RWPE1 (cell line): Measurements from ENCODE around the gene IPO5.
A peak's percentile ranks its signal among the peaks of the same experiment; 100 is the strongest.

ENCODE experiments used
- CTCF ChIA-PET: fragments of 350-600 bp; sonication (Branson Sonifier 250); formaldehyde crosslinking; extraction: SDS; loops from one replicate; lab custom pipeline; 2021; lab: Yijun Ruan, JAX
- POLR2A ChIA-PET: fragments of 400-600 bp; formaldehyde crosslinking; extraction: SDS; loops from one replicate; lab custom pipeline; 2020; ENCODE audit warnings: antibody characterized with exemption; ENCODE audit not compliant: low non-redundant PET; lab: Yijun Ruan, JAX
- DNase-seq: peaks from one replicate; pipeline ENCODE4 v3.0.0; 2012; ENCODE audit warnings: low spot score
- H3K27ac ChIP-seq: fragments of 450-650 bp; 2 replicates; pipeline ENCODE4 v1.5.1; 2017
- TF ChIP-seq, protein P1 (sequence below): fragments of 450-650 bp; conservative IDR thresholded peaks from 2 replicates; pipeline ENCODE4 v1.5.1; 2017; ENCODE audit warnings: low read depth, mild to moderate bottlenecking

IPO5 gene

DNA sequence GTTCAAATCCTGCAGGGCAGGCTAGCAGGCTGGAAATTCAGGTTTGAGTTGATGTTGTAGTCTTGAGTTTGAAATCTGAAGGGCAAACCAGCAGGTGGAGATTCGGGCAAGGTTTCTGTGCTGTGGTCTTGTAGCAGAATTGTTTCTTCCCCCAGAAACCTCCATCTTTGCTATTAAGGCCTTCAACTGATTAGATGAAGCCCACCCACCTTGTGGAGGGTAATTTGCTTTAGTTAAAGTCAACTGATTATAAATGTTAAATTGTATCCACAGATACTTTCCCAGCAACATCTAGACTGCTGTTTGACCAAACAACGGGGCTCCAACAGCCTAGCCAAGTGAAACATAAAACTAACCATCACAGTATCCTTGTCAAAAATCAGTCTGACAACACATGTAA lies 9.4 kb downstream of the IPO5 start:
- no peak overlapping the region for H3K27ac ChIP-seq
- CTCF ChIA-PET = interaction anchor here (0.6 kb wide), 1 partner anchor 51 kb away, joined by 3 read pairs; no protein-coding TSS in a partner anchor
- POLR2A ChIA-PET = no interaction called here
- TF ChIP-seq, protein P1, sequence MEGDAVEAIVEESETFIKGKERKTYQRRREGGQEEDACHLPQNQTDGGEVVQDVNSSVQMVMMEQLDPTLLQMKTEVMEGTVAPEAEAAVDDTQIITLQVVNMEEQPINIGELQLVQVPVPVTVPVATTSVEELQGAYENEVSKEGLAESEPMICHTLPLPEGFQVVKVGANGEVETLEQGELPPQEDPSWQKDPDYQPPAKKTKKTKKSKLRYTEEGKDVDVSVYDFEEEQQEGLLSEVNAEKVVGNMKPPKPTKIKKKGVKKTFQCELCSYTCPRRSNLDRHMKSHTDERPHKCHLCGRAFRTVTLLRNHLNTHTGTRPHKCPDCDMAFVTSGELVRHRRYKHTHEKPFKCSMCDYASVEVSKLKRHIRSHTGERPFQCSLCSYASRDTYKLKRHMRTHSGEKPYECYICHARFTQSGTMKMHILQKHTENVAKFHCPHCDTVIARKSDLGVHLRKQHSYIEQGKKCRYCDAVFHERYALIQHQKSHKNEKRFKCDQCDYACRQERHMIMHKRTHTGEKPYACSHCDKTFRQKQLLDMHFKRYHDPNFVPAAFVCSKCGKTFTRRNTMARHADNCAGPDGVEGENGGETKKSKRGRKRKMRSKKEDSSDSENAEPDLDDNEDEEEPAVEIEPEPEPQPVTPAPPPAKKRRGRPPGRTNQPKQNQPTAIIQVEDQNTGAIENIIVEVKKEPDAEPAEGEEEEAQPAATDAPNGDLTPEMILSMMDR = no peak
- no peak for DNase-seq

DNA sequence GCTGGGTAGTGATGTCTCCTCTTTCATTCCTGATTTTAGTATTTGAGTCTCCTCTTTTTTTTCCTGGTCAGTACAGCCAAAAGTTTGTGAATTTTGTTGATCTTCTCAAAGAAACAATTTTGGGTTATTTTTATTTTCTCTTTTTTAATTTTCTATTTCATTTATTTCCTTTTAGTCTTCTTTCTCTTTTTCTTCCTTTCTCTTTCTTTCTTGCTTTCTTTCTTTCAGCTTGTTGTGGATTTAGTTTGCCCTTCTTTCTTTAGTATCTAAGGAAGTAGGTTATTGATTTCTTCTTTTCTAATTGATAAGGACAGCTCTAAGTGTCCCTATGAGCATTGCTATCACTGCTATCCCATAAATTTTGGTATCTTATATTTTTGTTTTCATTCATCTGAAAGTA lies 13.8 kb downstream of the IPO5 start:
- TF ChIP-seq, protein P1 = no peak
- H3K27ac ChIP-seq = no peak overlapping the region
- POLR2A ChIA-PET = no interaction called here
- no peak for DNase-seq
- CTCF ChIA-PET = interaction anchor here (0.7 kb wide), 1 partner anchor 43 kb away, joined by 7 read pairs; no protein-coding TSS in a partner anchor

DNA sequence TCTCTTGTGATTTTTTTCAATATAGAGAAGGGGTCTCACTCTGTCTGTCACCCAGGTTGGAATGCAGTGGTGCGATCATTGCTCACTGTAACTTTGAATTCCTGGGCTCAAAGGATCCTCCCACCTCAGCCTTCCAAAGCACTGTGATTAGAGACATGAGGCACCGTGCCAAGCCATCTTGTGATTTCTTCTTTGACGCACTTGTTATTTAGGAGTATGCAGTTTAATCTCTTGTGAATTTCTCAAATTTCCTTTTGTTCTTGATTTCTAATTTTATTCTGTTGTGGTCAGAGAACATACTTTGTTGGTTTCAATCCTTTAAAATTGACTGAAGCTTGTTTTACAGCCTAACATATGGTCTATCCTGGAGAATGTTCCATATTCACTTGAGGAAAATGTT lies 14.5 kb downstream of the IPO5 start:
- CTCF ChIA-PET = no interaction called here
- POLR2A ChIA-PET = no interaction called here
- no peak for DNase-seq
- TF ChIP-seq, protein P1 = no peak
- H3K27ac ChIP-seq = no peak overlapping the region

DNA sequence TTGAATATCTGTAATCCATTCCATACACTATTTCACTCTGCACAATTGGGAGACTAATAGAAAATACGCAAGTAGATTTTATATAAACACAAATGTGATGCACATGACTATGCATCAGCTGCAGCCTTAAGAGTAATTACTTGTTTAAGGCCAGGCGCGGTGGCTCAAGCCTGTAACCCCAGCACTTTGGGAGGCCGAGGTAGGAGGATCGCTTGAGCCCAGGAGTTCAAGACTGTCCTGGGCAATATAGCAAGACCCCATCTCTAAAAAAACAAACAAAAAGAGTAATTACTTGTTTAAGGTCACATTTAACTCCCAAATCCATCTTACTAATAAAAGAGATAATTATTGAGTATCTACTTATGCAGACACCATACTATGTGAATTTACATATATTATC lies 18.0 kb downstream of the IPO5 start:
- CTCF ChIA-PET = no interaction called here

DNA sequence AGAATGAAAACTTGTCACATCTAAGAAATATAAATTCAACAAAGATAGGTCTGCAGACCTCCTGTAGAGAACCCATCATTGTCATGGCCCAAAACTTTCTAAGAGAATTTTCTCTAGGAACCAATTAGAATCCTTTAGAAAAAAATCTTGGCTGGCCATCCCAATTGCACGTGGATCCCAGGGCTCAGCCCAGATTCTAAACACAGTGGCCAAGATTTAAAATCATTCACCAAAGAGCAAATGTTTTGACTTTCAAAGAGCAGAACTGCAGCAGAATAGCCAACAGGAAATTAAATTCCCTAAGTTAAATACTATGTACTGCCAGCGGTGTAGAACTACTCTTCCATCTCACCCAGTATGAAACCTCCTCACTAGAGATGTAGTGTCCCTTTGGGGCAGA lies 21.3 kb downstream of the IPO5 start:
- H3K27ac ChIP-seq = peak overlapping the region; percentile 87
- ChIA-PET POLR2A (no interaction called here), CTCF (interaction anchor here (0.7 to 1.2 kb wide), 3 partner anchors 82 to 159 kb away, joined by 3 to 7 read pairs (median 4); no protein-coding TSS in a partner anchor)
- TF ChIP-seq, protein P1 = no peak
- DNase-seq = no peak

More for the DNA sequence above, 18.0 kb downstream of the IPO5 start:
- POLR2A ChIA-PET = no interaction called here
- DNase-seq = no peak
- TF ChIP-seq, protein P1 = no peak
- H3K27ac ChIP-seq = no peak overlapping the region

DNA sequence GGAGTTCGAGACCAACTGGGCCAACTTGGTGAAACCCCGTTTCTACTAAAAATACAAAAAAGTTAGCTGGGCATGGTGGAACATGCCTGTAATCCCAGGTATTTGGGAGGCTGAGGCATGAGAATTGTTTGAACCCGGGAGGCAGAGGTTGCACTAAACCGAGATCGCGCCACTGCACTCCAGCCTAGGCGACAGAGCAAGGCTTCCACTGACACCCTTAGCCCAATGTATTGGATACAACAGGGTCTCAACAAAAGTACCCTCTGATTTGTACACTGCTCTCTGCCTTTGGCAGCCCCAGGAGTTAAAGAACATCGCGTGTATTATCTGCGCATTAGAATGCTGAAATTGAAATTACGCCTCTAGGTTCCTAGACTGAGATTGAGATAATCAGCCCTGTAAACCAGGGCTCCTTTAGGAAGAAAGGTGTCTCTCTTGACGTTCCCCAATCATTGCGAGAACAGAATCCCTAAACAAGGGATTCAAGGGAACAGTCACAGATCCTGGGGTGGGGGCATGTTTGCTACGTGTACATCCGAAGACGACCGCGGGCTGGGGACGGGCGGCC lies 21.9 kb downstream of the IPO5 start:
- ChIA-PET POLR2A (no interaction called here), CTCF (interaction anchor here (1.2 kb wide), 1 partner anchor 119 kb away, joined by 7 read pairs; no protein-coding TSS in a partner anchor)
- DNase-seq = peak; percentile 41
- peak overlapping the region; percentile 87 for H3K27ac ChIP-seq
- TF ChIP-seq, protein P1 = no peak
